Fibroblast of villous mesenchyme (primary cell): Measurements from ENCODE around the gene SUPT4H1. TPM values are rescaled to one million over a fixed set of nuclear protein-coding genes. Genes with fewer than 3 reads are reported as not detected.

Experiments used
- DNase-seq: peaks from one replicate; pipeline ENCODE4 v3.0.0-alpha.2; 2010; ENCODE audit warnings: low read depth
- H3K4me3 ChIP-seq: 2 replicates; pipeline ENCODE4 v1.5.1; 2011; ENCODE audit warnings: low read depth, mild to moderate bottlenecking, low read length
- CTCF ChIP-seq: IDR thresholded peaks from 2 replicates; pipeline ENCODE4 v1.5.1; 2012; ENCODE audit warnings: low read depth, mild to moderate bottlenecking, low read length; ENCODE audit not compliant: insufficient read depth
- total RNA-seq: library from RNA; depleted of rRNA; stranded (reverse); fragments of >200 nt; gene quantifications from 2 replicates; pipeline ENCODE4 v1.2.3, GENCODE V29; 2012

SUPT4H1 gene
- total RNA-seq, 1 donor: 34.5 TPM

- no peak overlapping the region for H3K4me3 ChIP-seq
- TF ChIP-seq CTCF: no peak
- DNase-seq: no peak
These were observed 45.7 kb downstream of the SUPT4H1 start for GRCh38 chr17:58306131-58306951.

- no peak for DNase-seq
- TF ChIP-seq CTCF: no peak
- H3K4me3 ChIP-seq: no peak overlapping the region
These were observed 46.4 kb downstream of the SUPT4H1 start for GRCh38 chr17:58305626-58306025.

GRCh38 chr17:58304750-58305486 lies 47.1 kb downstream of the SUPT4H1 start:
- DNase-seq: no peak
- TF ChIP-seq CTCF: no peak
- no peak overlapping the region for H3K4me3 ChIP-seq

GRCh38 chr17:58303971-58304749 lies 47.8 kb downstream of the SUPT4H1 start:
- peak; percentile 23 for DNase-seq
- peak; percentile 77 for TF ChIP-seq CTCF
- no peak overlapping the region for H3K4me3 ChIP-seq

- no peak for TF ChIP-seq CTCF
- H3K4me3 ChIP-seq: no peak overlapping the region
- no peak for DNase-seq
These were observed 48.9 kb downstream of the SUPT4H1 start for GRCh38 chr17:58302919-58303585.
